ENCODE measurements around the gene PRR35.
A peak's percentile ranks its signal among the peaks of the same experiment; 100 is the strongest.
"Not testable (repeated sequence)": the region's sequence is repeated elsewhere in the genome, so short reads cannot be mapped to it uniquely, and the experiment has no call there.

Gene PRR35

GRCh38 chr16:590188-590814 lies 30.1 kb downstream of the PRR35 start:
- Histone ChIP-seq H3K27ac (ENCODE audit: low read length) (no peak overlapping the region), H3K4me3 (ENCODE audit: low read length) (peak overlapping the region; percentile 65), H3K9ac (ENCODE audit: low read length) (no peak overlapping the region), H3K4me1 (ENCODE audit: control insufficient read depth, low read depth, low read length) (no peaks in the 10 kb centered on the region), H3K36me3 (ENCODE audit: control insufficient read depth, low read depth, low read length) (peaks cover 5% of the 10 kb centered on the region), H3K9me3 (ENCODE audit: control insufficient read depth, low read depth, low read length) (no peaks in the 10 kb centered on the region), H3K27me3 (ENCODE audit: control insufficient read depth, insufficient read depth, low read length) (peaks cover 42% of the 10 kb centered on the region)

GRCh38 chr16:590815-591200 lies 30.6 kb downstream of the PRR35 start:
- no peak overlapping the region for H3K9ac ChIP-seq (ENCODE audit: low read length)
- H3K36me3 ChIP-seq (ENCODE audit: control insufficient read depth, low read depth, low read length), result peaks cover 5% of the 10 kb centered on the region
- H3K4me3 ChIP-seq (ENCODE audit: low read length), result peak overlapping the region; percentile 65
- no peak overlapping the region for H3K27ac ChIP-seq (ENCODE audit: low read length)
- no peaks in the 10 kb centered on the region for H3K4me1 ChIP-seq (ENCODE audit: control insufficient read depth, low read depth, low read length)
- no peaks in the 10 kb centered on the region for H3K9me3 ChIP-seq (ENCODE audit: control insufficient read depth, low read depth, low read length)
- peaks cover 37% of the 10 kb centered on the region for H3K27me3 ChIP-seq (ENCODE audit: control insufficient read depth, insufficient read depth, low read length)

DNA sequence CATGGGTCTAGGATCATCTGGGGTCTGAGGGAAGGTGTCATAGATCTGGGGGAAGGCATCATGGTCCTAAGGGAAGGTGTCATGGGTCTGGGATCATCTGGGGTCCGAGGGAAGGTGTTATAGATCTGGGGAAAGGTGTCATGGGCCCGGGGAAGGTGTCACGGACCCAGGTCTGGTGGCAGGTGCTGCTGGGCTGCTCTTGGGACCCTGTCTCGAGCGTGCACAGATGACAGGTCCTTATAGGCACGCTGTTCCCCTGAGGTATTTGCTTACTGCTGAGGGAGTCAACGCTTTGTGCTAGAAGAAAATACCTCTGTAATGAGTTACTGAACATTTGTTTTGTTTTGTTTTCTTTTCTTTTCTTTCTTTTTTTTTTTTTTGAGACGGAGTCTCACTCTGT lies 31.0 kb downstream of the PRR35 start:
- Histone ChIP-seq H3K9ac (ENCODE audit: low read length) (no peak overlapping the region), H3K27ac (ENCODE audit: low read length) (no peak overlapping the region), H3K4me1 (ENCODE audit: control insufficient read depth, low read depth, low read length) (no peaks in the 10 kb centered on the region), H3K27me3 (ENCODE audit: control insufficient read depth, insufficient read depth, low read length) (peaks cover 33% of the 10 kb centered on the region), H3K9me3 (ENCODE audit: control insufficient read depth, low read depth, low read length) (no peaks in the 10 kb centered on the region), H3K36me3 (ENCODE audit: control insufficient read depth, low read depth, low read length) (peaks cover 5% of the 10 kb centered on the region), H3K4me3 (ENCODE audit: low read length) (no peak overlapping the region)

DNA sequence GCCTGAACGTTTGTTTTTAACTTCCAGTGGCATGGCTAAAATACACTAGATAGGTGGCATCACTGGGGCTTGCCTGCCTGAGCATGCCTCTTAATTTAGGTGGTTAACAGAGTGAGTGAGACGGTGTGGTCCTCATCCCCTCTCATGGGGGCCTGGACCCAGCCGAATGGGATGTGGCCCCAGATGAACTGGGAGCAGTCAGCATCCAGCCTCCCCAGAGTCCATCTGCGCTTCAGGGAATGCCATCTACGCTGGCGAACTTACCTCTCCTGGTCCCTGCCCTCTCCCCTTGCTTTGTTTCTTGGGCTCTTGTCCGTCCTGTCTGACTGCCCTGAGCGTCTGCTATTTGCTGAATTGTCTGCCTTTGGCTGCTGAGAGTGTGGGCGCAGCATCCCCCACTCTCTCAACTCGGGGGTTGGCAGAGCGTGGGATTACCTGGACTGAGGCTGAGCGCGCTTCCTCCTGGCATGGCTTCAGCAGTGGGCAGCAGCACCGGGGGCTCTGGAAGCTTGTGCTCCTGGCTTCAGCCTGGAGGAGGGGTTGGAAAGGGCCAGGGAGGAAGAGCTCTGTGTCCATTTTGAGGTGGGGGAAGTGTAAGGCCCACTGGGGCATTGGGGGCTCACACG lies 31.8 kb downstream of the PRR35 start:
- H3K9ac ChIP-seq (ENCODE audit: low read length), result no peak overlapping the region

DNA sequence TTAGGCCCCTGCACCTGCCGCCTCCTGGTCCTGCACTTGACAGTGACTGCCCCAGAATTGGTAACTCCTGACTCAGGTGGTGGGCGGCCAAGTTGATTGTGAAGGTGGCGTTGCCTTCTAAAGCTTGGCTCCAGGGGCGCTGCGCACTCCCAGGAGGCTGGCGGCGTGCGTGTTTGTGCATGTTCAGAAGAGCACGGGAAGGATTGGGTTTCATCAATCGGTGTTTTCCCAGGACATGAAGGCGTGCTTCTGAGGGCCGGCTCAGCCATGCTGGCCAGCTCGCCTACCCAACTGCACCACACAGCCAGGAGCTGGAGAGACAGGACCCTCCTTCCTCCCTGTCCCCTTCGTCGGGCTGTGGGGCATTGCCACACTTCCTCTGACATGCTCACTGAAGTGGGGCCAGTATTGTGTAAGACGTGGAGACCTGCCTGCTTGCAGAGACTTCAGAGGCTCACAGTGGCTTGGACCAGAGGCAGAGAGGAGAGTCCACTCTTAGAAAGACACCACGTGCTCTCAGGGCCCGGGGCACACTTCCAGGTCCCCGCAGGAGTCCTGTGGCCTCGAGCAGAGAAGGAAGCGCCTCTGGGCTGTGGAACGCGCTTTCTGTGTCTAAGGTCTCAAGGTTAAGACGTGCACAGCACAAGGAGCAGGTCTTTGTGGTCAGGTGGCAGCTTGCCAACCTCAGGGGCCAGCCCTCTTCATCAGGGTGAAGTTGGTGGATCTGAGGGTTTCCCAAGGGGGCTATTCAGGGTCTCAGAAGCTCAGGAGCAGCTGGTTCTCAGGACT lies 32.5 kb downstream of the PRR35 start:
- no peaks in the 10 kb centered on the region for H3K9me3 ChIP-seq (ENCODE audit: control insufficient read depth, low read depth, low read length)
- H3K36me3 ChIP-seq (ENCODE audit: control insufficient read depth, low read depth, low read length), result peaks cover 5% of the 10 kb centered on the region
- H3K4me1 ChIP-seq (ENCODE audit: control insufficient read depth, low read depth, low read length), result no peaks in the 10 kb centered on the region
- no peak overlapping the region for H3K9ac ChIP-seq (ENCODE audit: low read length)
- no peak overlapping the region for H3K4me3 ChIP-seq (ENCODE audit: low read length)
- no peak overlapping the region for H3K27ac ChIP-seq (ENCODE audit: low read length)
- H3K27me3 ChIP-seq (ENCODE audit: control insufficient read depth, insufficient read depth, low read length), result peaks cover 18% of the 10 kb centered on the region

More for the DNA sequence above, 31.8 kb downstream of the PRR35 start:
- Histone ChIP-seq H3K27me3 (ENCODE audit: control insufficient read depth, insufficient read depth, low read length) (peaks cover 25% of the 10 kb centered on the region), H3K36me3 (ENCODE audit: control insufficient read depth, low read depth, low read length) (peaks cover 5% of the 10 kb centered on the region), H3K27ac (ENCODE audit: low read length) (no peak overlapping the region), H3K4me3 (ENCODE audit: low read length) (no peak overlapping the region), H3K9me3 (ENCODE audit: control insufficient read depth, low read depth, low read length) (no peaks in the 10 kb centered on the region), H3K4me1 (ENCODE audit: control insufficient read depth, low read depth, low read length) (no peaks in the 10 kb centered on the region)

GRCh38 chr16:593406-593805 lies 33.2 kb downstream of the PRR35 start:
- peaks cover 17% of the 10 kb centered on the region for H3K27me3 ChIP-seq (ENCODE audit: control insufficient read depth, insufficient read depth, low read length)
- H3K4me3 ChIP-seq (ENCODE audit: low read length), result no peak overlapping the region
- peaks cover 5% of the 10 kb centered on the region for H3K36me3 ChIP-seq (ENCODE audit: control insufficient read depth, low read depth, low read length)
- no peak overlapping the region for H3K9ac ChIP-seq (ENCODE audit: low read length)
- no peaks in the 10 kb centered on the region for H3K4me1 ChIP-seq (ENCODE audit: control insufficient read depth, low read depth, low read length)
- no peak overlapping the region for H3K27ac ChIP-seq (ENCODE audit: low read length)
- H3K9me3 ChIP-seq (ENCODE audit: control insufficient read depth, low read depth, low read length), result no peaks in the 10 kb centered on the region

- H3K4me3 ChIP-seq (ENCODE audit: low read length), result no peak overlapping the region
- no peak overlapping the region for H3K27ac ChIP-seq (ENCODE audit: low read length)
- H3K27me3 ChIP-seq (ENCODE audit: control insufficient read depth, insufficient read depth, low read length), result peaks cover 17% of the 10 kb centered on the region
- H3K9me3 ChIP-seq (ENCODE audit: control insufficient read depth, low read depth, low read length), result no peaks in the 10 kb centered on the region
- no peak overlapping the region for H3K9ac ChIP-seq (ENCODE audit: low read length)
- peaks cover 5% of the 10 kb centered on the region for H3K36me3 ChIP-seq (ENCODE audit: control insufficient read depth, low read depth, low read length)
- H3K4me1 ChIP-seq (ENCODE audit: control insufficient read depth, low read depth, low read length), result no peaks in the 10 kb centered on the region
These were observed 33.6 kb downstream of the PRR35 start for GRCh38 chr16:593807-594206.

DNA sequence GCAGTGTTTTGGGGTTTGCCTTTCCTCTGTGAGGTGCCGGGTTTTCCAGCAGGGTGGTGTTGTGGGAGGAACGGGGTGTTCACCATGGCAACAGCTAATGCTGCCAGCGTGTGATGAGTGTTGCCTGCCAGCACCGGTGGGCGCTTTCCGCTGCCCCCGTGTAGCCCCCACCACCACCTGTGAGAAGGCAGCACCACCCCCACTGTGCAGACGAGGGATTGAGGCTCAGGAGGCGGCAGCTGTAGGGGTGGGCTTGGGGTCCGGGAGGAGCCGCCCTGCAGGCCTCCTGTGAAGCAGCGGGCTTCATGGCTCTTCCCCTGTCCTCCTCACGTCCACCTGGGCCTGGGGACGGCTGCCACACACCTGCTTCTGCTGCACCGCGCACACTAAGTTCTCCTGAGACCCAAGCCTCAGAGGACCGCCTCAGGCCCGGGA lies 34.9 kb downstream of the PRR35 start:
- Histone ChIP-seq H3K27ac (ENCODE audit: low read length) (no peak overlapping the region), H3K9ac (ENCODE audit: low read length) (no peak overlapping the region), H3K4me1 (ENCODE audit: control insufficient read depth, low read depth, low read length) (no peaks in the 10 kb centered on the region)

DNA sequence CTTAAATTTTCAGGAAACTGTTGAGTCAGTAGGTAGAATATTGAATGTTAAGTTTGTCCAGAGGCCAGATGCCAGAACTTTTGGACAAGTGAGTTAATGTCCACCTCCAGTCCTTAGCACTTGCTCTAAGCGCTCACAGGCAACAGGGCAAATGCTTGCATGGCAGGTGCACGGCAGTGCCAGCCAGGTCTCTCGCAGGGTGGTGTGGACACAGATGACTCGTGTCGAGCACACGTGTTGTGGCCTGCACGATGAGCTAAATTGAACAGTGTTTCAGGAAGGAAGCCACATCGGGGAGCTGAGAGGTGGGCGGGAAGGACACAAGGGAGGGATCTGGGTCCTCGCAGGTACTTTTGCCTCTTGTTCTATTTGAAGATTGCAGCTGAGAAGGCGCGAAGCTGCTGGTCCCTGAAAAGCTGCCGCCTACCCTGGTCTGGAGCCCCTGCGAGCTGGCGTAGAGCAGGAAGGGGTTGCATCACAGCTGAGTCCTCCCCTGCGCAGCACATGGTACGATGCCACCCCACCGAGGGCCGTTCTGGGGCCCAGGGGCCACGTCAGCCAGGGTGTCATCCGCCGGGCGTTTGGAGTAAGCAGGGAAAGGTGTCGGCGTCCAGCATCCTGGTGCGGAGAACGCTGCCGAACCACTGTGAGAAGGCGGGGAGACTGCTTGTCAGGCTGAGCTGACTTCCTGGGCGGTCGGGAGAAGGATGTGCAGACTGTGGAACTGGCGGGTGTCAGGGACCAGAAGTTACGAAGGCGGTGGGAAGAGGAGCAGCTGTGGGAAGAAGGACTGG lies 35.9 kb downstream of the PRR35 start:
- Histone ChIP-seq H3K36me3 (ENCODE audit: control insufficient read depth, low read depth, low read length) (peaks cover 5% of the 10 kb centered on the region), H3K4me1 (ENCODE audit: control insufficient read depth, low read depth, low read length) (no peaks in the 10 kb centered on the region), H3K9me3 (ENCODE audit: control insufficient read depth, low read depth, low read length) (no peaks in the 10 kb centered on the region), H3K27ac (ENCODE audit: low read length) (no peak overlapping the region), H3K9ac (ENCODE audit: low read length) (no peak overlapping the region), H3K4me3 (ENCODE audit: low read length) (no peak overlapping the region), H3K27me3 (ENCODE audit: control insufficient read depth, insufficient read depth, low read length) (peaks cover 9% of the 10 kb centered on the region)

More for the DNA sequence above, 34.9 kb downstream of the PRR35 start:
- H3K27me3 ChIP-seq (ENCODE audit: control insufficient read depth, insufficient read depth, low read length), result peaks cover 17% of the 10 kb centered on the region
- H3K9me3 ChIP-seq (ENCODE audit: control insufficient read depth, low read depth, low read length), result no peaks in the 10 kb centered on the region
- peaks cover 5% of the 10 kb centered on the region for H3K36me3 ChIP-seq (ENCODE audit: control insufficient read depth, low read depth, low read length)
- H3K4me3 ChIP-seq (ENCODE audit: low read length), result no peak overlapping the region

- no peak overlapping the region for H3K27ac ChIP-seq (ENCODE audit: low read length)
- peaks cover 3% of the 10 kb centered on the region for H3K27me3 ChIP-seq (ENCODE audit: control insufficient read depth, insufficient read depth, low read length)
- H3K4me3 ChIP-seq (ENCODE audit: low read length), result no peak overlapping the region
- peaks cover 5% of the 10 kb centered on the region for H3K36me3 ChIP-seq (ENCODE audit: control insufficient read depth, low read depth, low read length)
- no peaks in the 10 kb centered on the region for H3K4me1 ChIP-seq (ENCODE audit: control insufficient read depth, low read depth, low read length)
- no peaks in the 10 kb centered on the region for H3K9me3 ChIP-seq (ENCODE audit: control insufficient read depth, low read depth, low read length)
- H3K9ac ChIP-seq (ENCODE audit: low read length), result no peak overlapping the region
These were observed 36.5 kb downstream of the PRR35 start for GRCh38 chr16:596736-597060.

- not testable (repeated sequence) for H3K36me3 ChIP-seq (ENCODE audit: control insufficient read depth, low read depth, low read length); H3K27me3 ChIP-seq (ENCODE audit: control insufficient read depth, insufficient read depth, low read length); H3K27ac ChIP-seq (ENCODE audit: low read length); H3K9me3 ChIP-seq (ENCODE audit: control insufficient read depth, low read depth, low read length); H3K4me1 ChIP-seq (ENCODE audit: control insufficient read depth, low read depth, low read length); H3K4me3 ChIP-seq (ENCODE audit: low read length); H3K9ac ChIP-seq (ENCODE audit: low read length)
These were observed 37.5 kb downstream of the PRR35 start for GRCh38 chr16:597655-598054.

Measured in iPS-18a (cell line).